HG03280 (cell line): Measurements from ENCODE around the gene CD93.

Experiments
- ATAC-seq: cut with Tn5 transposase; IDR thresholded peaks from one replicate; pipeline ENCODE4 v1.9.1; 2021; ENCODE audit warnings: mild to moderate bottlenecking, moderate library complexity; ENCODE audit not compliant: unreplicated experiment

Gene CD93

GRCh38 chr20:23100720-23101107, 14.6 kb upstream of the CD93 start:
- no peak for ATAC-seq

DNA sequence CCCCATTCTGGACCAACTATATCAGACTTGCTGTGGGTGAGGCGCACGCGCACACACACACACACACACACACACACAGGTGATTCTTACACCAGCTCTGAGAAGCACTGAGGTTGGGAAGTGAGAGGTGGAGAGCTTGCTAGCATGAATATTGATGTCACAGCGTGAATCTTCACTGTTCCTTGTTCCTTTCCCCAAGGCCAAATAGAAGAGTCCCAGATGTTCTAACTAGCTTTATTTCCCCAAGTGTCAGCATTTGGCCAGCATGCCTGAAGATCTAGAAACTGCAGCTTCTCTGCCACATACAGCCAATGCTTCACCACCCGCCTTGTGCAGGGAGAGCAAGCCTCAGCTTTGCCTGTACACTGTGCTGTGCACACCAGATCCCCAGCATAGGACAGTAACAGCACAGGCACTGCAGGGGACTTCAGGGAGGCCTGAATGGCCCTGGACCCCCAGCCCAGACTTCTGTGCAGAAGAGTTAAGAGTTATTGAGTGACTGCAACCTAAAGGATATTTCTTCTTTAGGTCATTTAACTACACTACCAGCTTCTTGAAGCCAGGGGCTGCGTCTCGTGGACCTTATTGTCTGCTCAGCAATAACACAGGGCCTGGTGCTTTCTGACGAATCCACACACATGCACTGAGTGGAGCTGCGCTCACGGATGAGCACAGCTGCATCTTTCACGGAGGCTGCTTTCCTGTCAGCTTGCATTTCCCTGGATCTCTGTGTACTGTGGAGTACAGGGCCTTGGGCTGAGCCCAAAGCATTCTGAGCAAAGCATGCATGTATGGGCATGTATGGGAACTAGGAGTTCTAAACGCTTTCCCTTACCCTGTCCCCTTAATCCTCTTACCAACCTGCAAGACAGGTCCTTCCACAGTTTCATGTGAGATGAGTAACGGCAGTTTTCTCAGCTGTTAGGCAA, 13.9 kb upstream of the CD93 start:
- ATAC-seq: no peak

DNA sequence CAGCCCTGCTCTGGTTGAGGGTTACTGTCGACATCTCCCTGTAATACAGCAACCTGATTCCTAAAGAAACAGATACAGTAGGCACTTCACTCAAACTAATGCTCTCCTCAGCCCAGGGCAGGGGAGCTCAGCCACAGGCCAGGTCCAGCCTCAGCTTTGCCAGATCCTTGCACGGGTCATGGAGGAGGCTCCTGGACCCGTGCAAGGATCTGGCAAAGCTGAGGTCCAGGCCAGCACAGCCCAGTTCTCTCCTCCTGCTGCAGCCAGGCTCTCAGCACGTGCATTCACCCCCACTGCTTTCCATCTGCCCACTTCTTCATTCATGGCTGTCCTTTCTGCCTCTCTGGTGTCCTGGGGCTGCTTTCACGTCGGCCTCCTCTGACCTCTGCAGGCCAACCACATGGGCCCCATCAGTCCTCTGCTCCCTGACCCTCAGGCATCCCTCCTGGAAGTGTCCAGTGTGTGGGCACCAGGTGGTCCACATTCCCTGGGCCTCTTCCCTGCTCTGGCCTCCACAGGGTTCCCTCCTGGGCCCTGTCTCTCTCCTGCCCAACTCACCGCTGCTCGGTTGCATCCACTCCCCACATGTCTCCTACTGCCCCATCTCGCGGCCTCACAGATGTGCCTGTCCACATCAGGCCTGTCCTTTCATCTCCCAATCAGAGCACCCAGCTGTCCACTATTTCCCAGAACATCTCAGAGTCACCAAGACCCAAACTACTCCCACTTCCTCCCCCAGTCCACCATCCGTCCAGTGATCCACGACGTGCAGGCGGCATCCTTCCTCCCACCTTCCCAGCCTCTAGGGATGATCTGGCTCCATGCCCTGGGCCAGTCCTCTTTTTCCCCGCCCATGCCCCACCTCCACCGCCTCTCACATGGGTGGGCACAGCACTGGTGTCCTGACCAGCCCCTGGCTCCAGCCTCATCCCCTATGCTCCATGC, 11.8 kb upstream of the CD93 start:
- ATAC-seq: no peak

- no peak for ATAC-seq
Observed at GRCh38 chr20:23096986-23097520, 10.9 kb upstream of the CD93 start.

GRCh38 chr20:23096097-23096496, 10.0 kb upstream of the CD93 start:
- no peak for ATAC-seq

DNA sequence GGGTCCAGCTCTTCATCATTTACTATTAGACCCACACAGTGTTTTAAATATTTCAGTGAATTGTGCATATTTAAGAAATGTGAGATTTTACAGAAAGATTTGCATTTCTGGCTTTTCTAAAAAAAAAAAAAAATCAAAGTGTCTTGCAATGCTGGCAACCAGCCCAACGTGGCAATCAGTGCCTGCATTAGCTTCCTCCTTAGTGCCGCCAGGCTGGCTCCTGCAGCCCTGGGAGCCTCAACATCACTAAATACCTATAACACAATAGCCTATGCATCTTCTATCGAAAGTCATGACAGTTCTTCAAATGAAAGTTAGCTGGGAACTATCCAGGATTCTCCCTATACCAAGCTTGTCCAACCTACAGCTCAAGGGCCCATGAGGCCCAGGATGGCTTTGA, 9.4 kb upstream of the CD93 start:
- no peak for ATAC-seq

- ATAC-seq: no peak
Observed at GRCh38 chr20:23094927-23095326, 8.8 kb upstream of the CD93 start.

GRCh38 chr20:23094213-23094896, 8.2 kb upstream of the CD93 start:
- no peak for ATAC-seq

DNA sequence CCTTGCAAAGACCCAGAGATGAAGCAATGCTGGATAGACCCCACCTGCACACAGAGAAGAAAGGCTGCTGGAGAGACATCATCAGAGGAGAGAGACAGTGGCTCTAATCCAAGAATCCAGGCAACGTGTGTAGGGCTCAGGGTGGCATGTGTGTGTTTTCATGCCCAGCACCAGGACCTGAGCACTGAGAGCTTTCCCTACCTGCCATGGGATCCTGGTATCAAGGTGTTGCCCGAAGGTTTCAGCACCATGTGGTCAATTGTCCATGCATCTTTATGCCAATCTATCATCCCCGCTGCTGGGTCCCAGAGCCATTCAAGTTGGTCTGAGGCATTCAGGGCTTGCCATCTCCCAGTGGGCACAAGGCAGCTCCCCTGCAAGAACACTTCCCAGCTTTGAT, 7.5 kb upstream of the CD93 start:
- no peak for ATAC-seq

GRCh38 chr20:23092861-23093495, 6.9 kb upstream of the CD93 start:
- ATAC-seq: no peak

DNA sequence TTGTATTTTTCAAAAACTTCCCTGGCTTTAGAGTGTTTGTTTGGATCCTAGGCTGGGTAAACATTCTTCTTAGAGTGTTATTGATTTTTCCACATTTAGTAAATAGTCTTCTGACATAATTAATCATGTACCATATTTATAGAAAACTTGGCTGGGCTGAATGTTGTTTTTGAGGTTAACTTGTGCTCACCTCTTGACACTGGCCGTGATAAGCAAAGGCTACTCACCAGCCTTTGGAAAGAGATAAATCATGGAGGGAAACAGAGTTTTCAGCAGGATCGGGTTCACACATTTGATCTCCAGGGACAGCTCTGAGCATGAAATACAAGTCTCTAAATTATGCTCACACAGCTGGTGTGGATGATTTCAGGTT, 6.2 kb upstream of the CD93 start:
- no peak for ATAC-seq

GRCh38 chr20:23091721-23092383, 5.7 kb upstream of the CD93 start:
- ATAC-seq: no peak

DNA sequence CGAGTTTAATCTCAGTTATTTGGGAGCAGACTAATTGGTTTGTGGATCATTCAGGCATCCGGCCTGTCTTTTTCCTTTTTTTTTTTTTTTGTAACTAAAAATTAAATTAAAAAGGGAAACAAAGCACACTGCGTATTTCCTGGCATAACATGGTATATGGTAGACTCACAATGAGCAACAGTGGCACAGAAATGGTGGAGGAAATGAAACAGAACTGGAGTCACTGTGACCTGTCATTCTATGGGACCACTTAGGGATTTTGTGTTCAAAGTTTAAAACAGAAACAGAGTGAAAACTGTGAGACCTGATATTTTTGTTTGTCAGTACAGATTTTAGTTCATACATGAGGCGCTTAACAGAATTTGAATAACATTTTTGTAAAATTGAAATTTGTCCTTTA, 4.8 kb upstream of the CD93 start:
- no peak for ATAC-seq

DNA sequence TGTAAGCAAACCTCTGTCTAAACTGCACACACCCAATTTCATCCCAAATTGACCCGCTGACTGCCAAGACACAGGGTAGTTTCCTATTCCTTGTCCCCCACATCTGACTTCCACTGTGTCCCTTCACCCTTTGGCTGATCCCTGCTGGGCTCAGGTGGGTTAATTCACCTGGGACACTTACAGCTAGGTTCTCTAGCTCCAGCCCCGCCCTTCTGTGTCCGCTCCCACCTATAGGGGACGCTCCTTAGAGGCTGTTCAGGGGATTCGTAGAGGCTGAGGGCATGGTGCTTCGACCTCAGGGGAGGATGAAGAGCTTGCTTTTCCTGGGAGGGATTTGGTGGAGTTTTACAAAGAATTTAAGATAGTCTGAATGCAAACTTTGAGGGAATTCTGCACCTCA, 4.0 kb upstream of the CD93 start:
- no peak for ATAC-seq

- no peak for ATAC-seq
Observed at GRCh38 chr20:23088866-23089265, 2.7 kb upstream of the CD93 start.

- no peak for ATAC-seq
Observed at GRCh38 chr20:23087587-23088251, 1.6 kb upstream of the CD93 start.

GRCh38 chr20:23086931-23087411, 847 bp upstream of the CD93 start:
- no peak for ATAC-seq

DNA sequence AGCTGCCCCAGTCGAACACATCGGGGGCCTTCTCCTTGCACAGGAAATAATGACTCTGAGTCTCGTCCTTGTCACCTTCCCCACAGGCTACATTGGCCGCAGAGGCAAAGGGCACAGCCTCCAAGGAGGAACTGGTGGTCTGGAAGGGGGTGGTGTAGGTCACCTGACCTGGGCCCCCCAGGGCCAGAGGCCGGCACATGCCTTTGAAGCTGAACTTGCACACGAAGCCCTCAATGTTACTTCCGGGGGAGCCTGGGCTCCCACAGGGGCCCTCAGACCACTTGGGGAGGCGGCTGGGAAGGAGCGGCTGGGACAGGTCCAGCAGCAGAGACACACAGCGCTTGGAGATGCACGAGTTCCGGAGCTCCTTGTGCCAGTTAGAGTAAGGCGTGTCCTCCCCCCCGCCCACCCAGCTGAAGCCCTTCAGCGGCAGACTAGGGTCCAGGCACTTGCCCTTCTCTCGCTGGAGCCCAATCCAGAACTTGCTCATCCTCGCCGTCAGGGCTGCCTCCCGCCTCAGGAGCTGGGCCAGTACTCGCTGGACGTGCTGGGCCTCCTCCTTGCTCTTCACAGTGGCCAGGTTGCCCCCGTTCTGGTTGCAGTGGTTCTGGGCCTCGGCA, 578 bp downstream of the CD93 start:
- no peak for ATAC-seq

- ATAC-seq: no peak
Observed at GRCh38 chr20:23084845-23085365, 1.2 kb downstream of the CD93 start.
